Measurements from ENCODE around the gene IL15RA.

Gene IL15RA

DNA sequence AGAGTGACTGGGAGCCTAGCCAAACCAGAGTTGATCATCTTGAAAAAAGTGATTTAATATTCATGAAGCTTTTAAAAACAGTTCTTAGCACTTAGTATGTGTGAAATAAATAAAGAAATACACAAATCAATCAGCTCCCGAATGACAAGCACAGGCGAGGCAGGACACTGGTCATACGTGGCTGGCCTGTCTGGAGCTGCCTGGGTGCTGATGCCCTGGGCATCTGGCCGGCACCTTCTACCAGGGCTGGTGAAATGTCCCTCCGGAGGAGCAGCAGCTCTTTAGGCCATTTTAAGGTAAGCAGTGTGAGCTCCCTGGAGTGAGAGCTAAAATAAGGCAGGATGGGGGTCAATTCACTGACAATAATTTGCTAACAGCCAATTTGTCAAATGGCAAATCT lies 23.7 kb downstream of the IL15RA start:
- no peaks in the 10 kb centered on the region for H3K79me2 ChIP-seq (ENCODE audit: control insufficient read depth, insufficient read depth, low read length, poor library complexity)
- no peak overlapping the region for H4K8ac ChIP-seq (ENCODE audit: low read depth, low read length)
- no peak overlapping the region for H3K4me3 ChIP-seq (ENCODE audit: low read depth, low read length)
- H4K12ac ChIP-seq (ENCODE audit: low read depth, low read length): no peak overlapping the region
- no peak overlapping the region for H2AK5ac ChIP-seq (ENCODE audit: low read length)
- H3K9me3 ChIP-seq (ENCODE audit: insufficient read depth, low read depth, low read length): no peaks in the 10 kb centered on the region
- no peaks in the 10 kb centered on the region for H3K36me3 ChIP-seq (ENCODE audit: control insufficient read depth in 1 of 2, insufficient read depth in 2 of 2, low read length in 2 of 2)
- no peak for DNase-seq
- H3K4me2 ChIP-seq (ENCODE audit: low read length): no peak overlapping the region
- H2BK12ac ChIP-seq (ENCODE audit: low read length): no peak overlapping the region
- peaks cover 2% of the 10 kb centered on the region for H3K79me1 ChIP-seq (ENCODE audit: low read length)
- H3K4me1 ChIP-seq (ENCODE audit: control insufficient read depth in 1 of 2, insufficient read depth in 2 of 2, low read length in 2 of 2): no peaks in the 10 kb centered on the region
- no peak overlapping the region for H3K4ac ChIP-seq (ENCODE audit: low read depth, low read length)
- H3K9ac ChIP-seq (ENCODE audit: low read length): no peak overlapping the region
- WGBS (ENCODE audit: extremely low coverage, insufficient coverage, insufficient read length): no CpG with 5 or more reads among the region's 5 CpGs
- H3K27ac ChIP-seq (ENCODE audit: low read depth, low read length): no peak overlapping the region
- no peak overlapping the region for H4K91ac ChIP-seq (ENCODE audit: low read depth, low read length)
- no peak overlapping the region for H2AFZ ChIP-seq (ENCODE audit: insufficient read depth, low read length, poor library complexity)
- H3K23ac ChIP-seq (ENCODE audit: low read length): no peak overlapping the region
- H3K18ac ChIP-seq (ENCODE audit: low read length): no peak overlapping the region
- no peak overlapping the region for H3K14ac ChIP-seq (ENCODE audit: low read length)
- H2BK5ac ChIP-seq (ENCODE audit: low read depth, low read length, poor library complexity): no peak overlapping the region
- H3K27me3 ChIP-seq (ENCODE audit: insufficient read depth, low read length): no peaks in the 10 kb centered on the region
- no peak overlapping the region for H2BK120ac ChIP-seq (ENCODE audit: insufficient read depth, low read length, poor library complexity)

DNA sequence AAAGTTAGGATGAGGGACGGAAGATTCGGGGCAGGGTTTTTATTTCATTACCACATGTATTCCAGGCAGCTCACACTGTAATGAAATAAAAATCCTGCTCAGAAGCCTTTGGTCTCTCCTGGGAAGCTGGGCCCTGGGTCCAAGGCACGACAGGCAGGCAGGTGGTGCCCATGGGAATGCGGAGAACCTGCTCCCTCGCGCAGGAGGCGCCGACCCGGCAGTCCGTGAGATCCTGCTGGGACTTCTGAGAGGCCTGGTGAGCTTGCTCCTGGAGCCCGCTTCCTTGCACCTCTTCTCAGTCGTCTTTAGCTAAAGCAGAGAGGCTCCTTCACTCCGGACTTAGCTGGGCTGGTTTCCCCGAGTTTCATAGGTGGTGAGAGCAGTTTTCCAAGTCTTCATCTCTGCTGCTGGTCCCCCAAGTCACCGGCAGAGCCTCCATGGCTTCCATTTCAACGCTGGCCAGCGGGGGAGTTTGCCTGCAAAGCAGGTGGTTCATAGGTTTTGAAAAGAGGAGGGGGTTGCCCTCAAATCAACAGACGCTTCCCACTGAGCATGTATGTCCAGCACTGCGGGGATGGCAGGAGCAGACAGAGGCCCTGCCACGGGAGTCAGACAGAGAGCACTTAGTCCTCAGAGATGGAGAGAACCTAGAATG lies 24.5 kb downstream of the IL15RA start:
- Histone ChIP-seq H3K4me1 (ENCODE audit: control insufficient read depth in 1 of 2, insufficient read depth in 2 of 2, low read length in 2 of 2) (no peaks in the 10 kb centered on the region), H3K14ac (ENCODE audit: low read length) (no peak overlapping the region), H3K23ac (ENCODE audit: low read length) (no peak overlapping the region), H4K12ac (ENCODE audit: low read depth, low read length) (no peak overlapping the region), H3K79me2 (ENCODE audit: control insufficient read depth, insufficient read depth, low read length, poor library complexity) (no peaks in the 10 kb centered on the region), H3K4me2 (ENCODE audit: low read length) (no peak overlapping the region), H2AFZ (ENCODE audit: insufficient read depth, low read length, poor library complexity) (no peak overlapping the region), H3K27me3 (ENCODE audit: insufficient read depth, low read length) (no peaks in the 10 kb centered on the region), H3K18ac (ENCODE audit: low read length) (no peak overlapping the region), H3K9ac (ENCODE audit: low read length) (no peak overlapping the region), H3K79me1 (ENCODE audit: low read length) (peaks cover 2% of the 10 kb centered on the region), H2BK5ac (ENCODE audit: low read depth, low read length, poor library complexity) (no peak overlapping the region), H3K4me3 (ENCODE audit: low read depth, low read length) (no peak overlapping the region), H4K91ac (ENCODE audit: low read depth, low read length) (no peak overlapping the region), H2AK5ac (ENCODE audit: low read length) (no peak overlapping the region), H3K4ac (ENCODE audit: low read depth, low read length) (no peak overlapping the region), H2BK12ac (ENCODE audit: low read length) (no peak overlapping the region), H2BK120ac (ENCODE audit: insufficient read depth, low read length, poor library complexity) (no peak overlapping the region), H3K27ac (ENCODE audit: low read depth, low read length) (no peak overlapping the region), H4K8ac (ENCODE audit: low read depth, low read length) (no peak overlapping the region), H3K9me3 (ENCODE audit: insufficient read depth, low read depth, low read length) (no peaks in the 10 kb centered on the region), H3K36me3 (ENCODE audit: control insufficient read depth in 1 of 2, insufficient read depth in 2 of 2, low read length in 2 of 2) (no peaks in the 10 kb centered on the region)
- no CpG with 5 or more reads among the region's 20 CpGs for WGBS (ENCODE audit: extremely low coverage, insufficient coverage, insufficient read length)
- no peak for DNase-seq

DNA sequence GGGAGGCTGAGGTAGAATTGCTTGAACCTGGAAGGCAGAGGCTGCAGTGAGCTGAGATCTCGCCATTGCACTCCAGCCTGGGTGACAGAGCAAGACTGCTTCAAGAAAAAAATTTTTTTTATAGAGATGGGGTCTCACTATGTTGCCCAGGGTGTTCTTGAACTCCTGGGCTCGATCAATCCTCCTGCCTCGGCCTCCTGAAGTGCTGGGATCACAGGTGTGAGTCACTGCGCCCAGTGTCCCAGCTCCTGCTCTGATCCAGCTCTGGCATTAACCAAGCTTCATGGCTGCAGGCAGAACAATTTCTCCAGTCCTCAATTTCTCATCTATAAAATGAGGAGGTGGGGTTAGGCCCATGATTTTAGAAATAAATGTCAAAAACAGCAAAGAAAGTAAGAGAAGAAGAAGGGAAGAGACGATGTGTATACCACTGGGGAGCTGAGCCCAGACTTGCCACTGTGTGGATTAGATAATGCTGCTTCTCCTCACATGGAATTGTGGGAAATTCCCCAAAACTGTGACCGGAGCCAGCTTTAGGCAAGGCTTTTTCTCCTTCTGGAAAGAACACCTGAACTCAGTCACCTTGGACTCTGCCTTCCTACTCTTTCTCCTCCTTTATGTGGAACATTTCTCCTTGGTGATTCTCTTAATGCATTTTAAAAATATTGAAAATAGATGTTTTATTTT lies 25.5 kb downstream of the IL15RA start:
- no CpG with 5 or more reads among the region's 6 CpGs for WGBS (ENCODE audit: extremely low coverage, insufficient coverage, insufficient read length)
- Histone ChIP-seq H3K36me3 (ENCODE audit: control insufficient read depth in 1 of 2, insufficient read depth in 2 of 2, low read length in 2 of 2) (no peaks in the 10 kb centered on the region), H3K79me2 (ENCODE audit: control insufficient read depth, insufficient read depth, low read length, poor library complexity) (no peaks in the 10 kb centered on the region), H3K4ac (ENCODE audit: low read depth, low read length) (no peak overlapping the region), H3K9ac (ENCODE audit: low read length) (no peak overlapping the region), H2AK5ac (ENCODE audit: low read length) (no peak overlapping the region), H3K4me1 (ENCODE audit: control insufficient read depth in 1 of 2, insufficient read depth in 2 of 2, low read length in 2 of 2) (no peaks in the 10 kb centered on the region), H3K14ac (ENCODE audit: low read length) (no peak overlapping the region), H3K18ac (ENCODE audit: low read length) (no peak overlapping the region), H3K27ac (ENCODE audit: low read depth, low read length) (no peak overlapping the region), H2BK5ac (ENCODE audit: low read depth, low read length, poor library complexity) (no peak overlapping the region), H3K23ac (ENCODE audit: low read length) (no peak overlapping the region), H4K91ac (ENCODE audit: low read depth, low read length) (no peak overlapping the region), H2BK12ac (ENCODE audit: low read length) (no peak overlapping the region), H2BK120ac (ENCODE audit: insufficient read depth, low read length, poor library complexity) (no peak overlapping the region), H3K4me3 (ENCODE audit: low read depth, low read length) (no peak overlapping the region), H3K9me3 (ENCODE audit: insufficient read depth, low read depth, low read length) (no peaks in the 10 kb centered on the region), H3K4me2 (ENCODE audit: low read length) (no peak overlapping the region), H3K27me3 (ENCODE audit: insufficient read depth, low read length) (no peaks in the 10 kb centered on the region), H3K79me1 (ENCODE audit: low read length) (peaks cover 2% of the 10 kb centered on the region), H4K12ac (ENCODE audit: low read depth, low read length) (no peak overlapping the region), H2AFZ (ENCODE audit: insufficient read depth, low read length, poor library complexity) (no peak overlapping the region), H4K8ac (ENCODE audit: low read depth, low read length) (no peak overlapping the region)
- peak in 1 of 2 donors; percentile 32 for DNase-seq

DNA sequence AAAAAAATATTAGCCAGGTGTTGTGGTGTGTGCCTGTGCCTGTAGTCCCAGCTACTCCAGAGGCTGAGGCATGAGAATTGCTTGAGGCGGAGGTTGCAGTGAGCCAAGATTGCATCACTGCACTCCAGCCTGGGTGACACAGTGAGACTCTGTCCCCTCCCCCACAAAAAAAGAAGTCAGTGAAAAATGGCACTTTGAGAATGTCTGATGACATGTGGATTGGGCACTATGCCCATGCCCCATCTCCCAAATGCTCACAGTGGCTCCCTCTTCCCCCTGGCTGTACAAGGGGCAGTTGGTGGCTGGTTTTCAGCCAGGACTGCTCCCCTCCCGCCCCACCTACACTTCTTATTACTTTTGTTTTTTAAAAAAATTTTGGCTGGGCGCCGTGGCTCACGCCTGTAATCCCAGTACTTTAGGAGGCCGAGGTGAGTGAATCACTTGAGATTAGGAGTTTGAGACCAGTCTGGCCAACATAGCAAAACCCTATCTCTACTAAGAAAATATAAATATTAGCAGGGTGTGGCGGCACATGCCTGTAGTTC lies 26.1 kb downstream of the IL15RA start:
- H3K9me3 ChIP-seq (ENCODE audit: insufficient read depth, low read depth, low read length): no peaks in the 10 kb centered on the region
- no peak overlapping the region for H2BK12ac ChIP-seq (ENCODE audit: low read length)
- no peak overlapping the region for H3K27ac ChIP-seq (ENCODE audit: low read depth, low read length)
- DNase-seq: peak; percentile 82 to 91
- no peak overlapping the region for H3K4ac ChIP-seq (ENCODE audit: low read depth, low read length)
- H3K4me1 ChIP-seq (ENCODE audit: control insufficient read depth in 1 of 2, insufficient read depth in 2 of 2, low read length in 2 of 2): no peaks in the 10 kb centered on the region
- no peak overlapping the region for H4K8ac ChIP-seq (ENCODE audit: low read depth, low read length)
- no peak overlapping the region for H3K9ac ChIP-seq (ENCODE audit: low read length)
- H3K27me3 ChIP-seq (ENCODE audit: insufficient read depth, low read length): no peaks in the 10 kb centered on the region
- no CpG with 5 or more reads among the region's 7 CpGs for WGBS (ENCODE audit: extremely low coverage, insufficient coverage, insufficient read length)
- no peak overlapping the region for H3K4me2 ChIP-seq (ENCODE audit: low read length)
- H3K79me2 ChIP-seq (ENCODE audit: control insufficient read depth, insufficient read depth, low read length, poor library complexity): no peaks in the 10 kb centered on the region
- no peak overlapping the region for H2AFZ ChIP-seq (ENCODE audit: insufficient read depth, low read length, poor library complexity)
- no peak overlapping the region for H4K12ac ChIP-seq (ENCODE audit: low read depth, low read length)
- no peaks in the 10 kb centered on the region for H3K36me3 ChIP-seq (ENCODE audit: control insufficient read depth in 1 of 2, insufficient read depth in 2 of 2, low read length in 2 of 2)
- no peak overlapping the region for H3K14ac ChIP-seq (ENCODE audit: low read length)
- no peak overlapping the region for H2BK120ac ChIP-seq (ENCODE audit: insufficient read depth, low read length, poor library complexity)
- H2BK5ac ChIP-seq (ENCODE audit: low read depth, low read length, poor library complexity): no peak overlapping the region
- no peak overlapping the region for H2AK5ac ChIP-seq (ENCODE audit: low read length)
- H3K4me3 ChIP-seq (ENCODE audit: low read depth, low read length): no peak overlapping the region
- H4K91ac ChIP-seq (ENCODE audit: low read depth, low read length): no peak overlapping the region
- no peak overlapping the region for H3K23ac ChIP-seq (ENCODE audit: low read length)
- H3K18ac ChIP-seq (ENCODE audit: low read length): no peak overlapping the region
- H3K79me1 ChIP-seq (ENCODE audit: low read length): peaks cover 2% of the 10 kb centered on the region

Measured in trophoblast cell (in vitro differentiated cells and primary cell).